Thyroid gland (tissue), 4 donors: ENCODE data around the gene CFAP107.

Experiments used
- POLR2A ChIP-seq, 2 donors: fragments of 450-650 bp; IDR thresholded peaks; one replicate each; pipeline ENCODE4 v1.6.1; 2017; ENCODE audit warnings: antibody characterized with exemption in 2 of 2, mild to moderate bottlenecking in 2 of 2, moderate library complexity in 1 of 2
- TF ChIP-seq, protein P1 (sequence below), 6 experiments: fragments of 200-600 bp in 3 of 6; fragments of 450-650 bp in 3 of 6; sonication (generic) in 3 of 6; IDR thresholded peaks; one replicate each; pipeline ENCODE4 v1.5.1; 2016 to 2019; ENCODE audit warnings: antibody characterized with exemption in 6 of 6, mild to moderate bottlenecking in 2 of 6, inconsistent platforms in 1 of 6, moderate library complexity in 1 of 6

- TF ChIP-seq, protein P1, sequence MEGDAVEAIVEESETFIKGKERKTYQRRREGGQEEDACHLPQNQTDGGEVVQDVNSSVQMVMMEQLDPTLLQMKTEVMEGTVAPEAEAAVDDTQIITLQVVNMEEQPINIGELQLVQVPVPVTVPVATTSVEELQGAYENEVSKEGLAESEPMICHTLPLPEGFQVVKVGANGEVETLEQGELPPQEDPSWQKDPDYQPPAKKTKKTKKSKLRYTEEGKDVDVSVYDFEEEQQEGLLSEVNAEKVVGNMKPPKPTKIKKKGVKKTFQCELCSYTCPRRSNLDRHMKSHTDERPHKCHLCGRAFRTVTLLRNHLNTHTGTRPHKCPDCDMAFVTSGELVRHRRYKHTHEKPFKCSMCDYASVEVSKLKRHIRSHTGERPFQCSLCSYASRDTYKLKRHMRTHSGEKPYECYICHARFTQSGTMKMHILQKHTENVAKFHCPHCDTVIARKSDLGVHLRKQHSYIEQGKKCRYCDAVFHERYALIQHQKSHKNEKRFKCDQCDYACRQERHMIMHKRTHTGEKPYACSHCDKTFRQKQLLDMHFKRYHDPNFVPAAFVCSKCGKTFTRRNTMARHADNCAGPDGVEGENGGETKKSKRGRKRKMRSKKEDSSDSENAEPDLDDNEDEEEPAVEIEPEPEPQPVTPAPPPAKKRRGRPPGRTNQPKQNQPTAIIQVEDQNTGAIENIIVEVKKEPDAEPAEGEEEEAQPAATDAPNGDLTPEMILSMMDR (IDR thresholded peaks at IDR 0.05) = no peak
- no peak for TF ChIP-seq POLR2A (IDR thresholded peaks at IDR 0.05)
Measured at GRCh38 chr1:12769976-12770505, 24.0 kb downstream of the CFAP107 start.
